H1 (cell line): Measurements from ENCODE around the gene PSMA2. TPM values are rescaled to one million over a fixed set of nuclear protein-coding genes. Genes with fewer than 3 reads are reported as not detected.

Experiments used
- BRCA1 ChIP-seq: IDR thresholded peaks from 2 replicates; pipeline ENCODE4 v1.6.1; 2012; ENCODE audit warnings: low read depth, low read length, improper control_type of control experiment
- CBX8 ChIP-seq: fragments of 300-800, 300-1000 bp; sonication (generic); IDR thresholded peaks from 2 replicates; pipeline ENCODE4 v1.7.1; 2016; ENCODE audit warnings: low read depth, low read length, borderline replicate concordance
- CHD2 ChIP-seq: IDR thresholded peaks from 2 replicates; pipeline ENCODE4 v1.6.1; 2012; ENCODE audit warnings: low read length, improper control_type of control experiment
- EGR1 ChIP-seq: IDR thresholded peaks from 2 replicates; pipeline ENCODE4 v1.6.1; 2011; ENCODE audit warnings: low read depth, low read length, borderline replicate concordance
- JUN ChIP-seq: IDR thresholded peaks from 2 replicates; pipeline ENCODE4 v1.6.1; 2011; ENCODE audit warnings: low read depth, mild to moderate bottlenecking, improper control_type of control experiment, low read length
- NANOG ChIP-seq: IDR thresholded peaks from 2 replicates; pipeline ENCODE4 v1.6.1; 2011; ENCODE audit warnings: low read length, low read depth, mild to moderate bottlenecking, inconsistent platforms; ENCODE audit not compliant: insufficient read depth, poor library complexity, severe bottlenecking
- SUZ12 ChIP-seq: fragments of 200-600 bp; sonication (generic); IDR thresholded peaks from 2 replicates; pipeline ENCODE4 v1.6.1; 2012; ENCODE audit warnings: mild to moderate bottlenecking, inconsistent platforms, low read length, moderate library complexity, mixed read lengths
- ZNF274 ChIP-seq: IDR thresholded peaks from 2 replicates; pipeline ENCODE4 v1.7.0; 2012; ENCODE audit warnings: low read length, borderline replicate concordance; ENCODE audit errors: extremely low read depth
- polyA plus RNA-seq, 7 experiments: library from polyadenylated mRNA; depleted of rRNA in 3 of 7; stranded (reverse) in 5 of 7; unstranded in 2 of 7; fragments of >200 nt in 5 of 7; fragments of 200-250 nt in 2 of 7; gene quantifications; 1 replicate in 5 of 7; 2 replicates in 1 of 7; 4 replicates in 1 of 7; pipeline versions ENCODE4 v1.2.1 to v1.2.3, GENCODE V29; 2011 to 2013; ENCODE audit warnings: missing spikeins in 2 of 7, mixed read lengths in 2 of 7
- total RNA-seq: library from RNA; stranded (reverse); fragmentation: NEBNext Ultra II Directional; extraction: Animal tissue kit (Norgen Biotek cat#: 25700); gene quantifications from 2 replicates; pipeline ENCODE4 v1.2.1, GENCODE V29; 2021
- TF ChIP-seq, protein P1 (sequence below): fragments of 300-600 bp; sonication (generic); IDR thresholded peaks from 2 replicates; pipeline ENCODE4 v1.7.1; 2012; ENCODE audit warnings: low read length, moderate library complexity, mild to moderate bottlenecking, inconsistent platforms; ENCODE audit not compliant: insufficient replicate concordance

The PSMA2 gene
- total and polyA plus RNA-seq, 2 of the 8 experiments (the other 6 are each of a cell fraction or from before 2014, with no cell fraction given), result 211 to 259 TPM

DNA sequence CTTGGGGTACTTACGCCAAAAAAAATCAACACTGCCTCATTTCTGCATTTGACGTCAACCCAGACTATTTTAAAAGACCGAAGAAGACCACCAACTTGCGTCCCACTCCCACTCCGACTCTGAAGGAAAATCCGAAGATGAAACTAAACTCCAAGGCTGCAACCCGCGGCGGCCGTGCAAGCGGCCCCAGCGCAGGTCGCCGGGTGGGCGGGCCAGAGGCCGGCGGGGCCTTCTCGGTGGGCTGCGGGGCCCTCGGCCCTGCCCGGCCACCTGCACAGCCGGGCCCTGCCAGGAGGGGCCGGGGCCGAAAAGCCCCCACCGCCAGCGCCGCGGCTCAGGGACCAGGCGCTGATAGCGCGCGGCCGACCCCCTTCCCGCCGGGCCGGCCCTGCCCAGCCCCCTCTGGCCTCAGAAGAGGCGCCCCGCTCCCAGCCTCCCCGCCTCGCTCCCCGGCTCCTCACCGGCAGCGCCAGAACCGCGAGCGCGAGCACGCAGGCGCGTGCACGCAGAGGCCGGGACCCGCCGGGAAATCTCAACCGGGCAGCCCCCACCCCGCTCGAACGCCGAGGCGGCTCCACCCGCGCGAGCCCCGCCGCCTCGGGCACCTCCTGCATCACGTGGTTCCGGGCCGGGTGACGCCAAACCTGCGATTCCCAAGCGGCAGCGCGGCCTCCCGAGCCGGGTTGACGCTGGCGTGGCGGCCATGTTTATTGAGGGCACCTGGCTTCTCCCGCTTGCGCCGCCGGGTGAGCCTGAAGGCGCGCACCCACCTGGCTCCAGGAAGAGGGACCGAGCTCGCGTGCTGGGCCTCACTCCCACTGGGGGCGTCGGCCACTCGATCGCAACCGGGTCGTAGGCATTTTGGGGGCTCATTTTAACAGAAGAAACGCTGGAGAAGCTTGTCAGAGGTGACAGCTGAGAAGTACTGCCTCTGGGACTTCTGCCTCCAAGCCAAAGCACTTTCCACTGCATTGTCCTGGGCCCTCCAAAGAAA is 20.2 kb downstream of the PSMA2 start, which contains the start of gene C7orf25 (continued):
- TF ChIP-seq BRCA1, result no peak
- TF ChIP-seq CHD2, result no peak
- TF ChIP-seq SUZ12, result no peak
- no peak for TF ChIP-seq JUN
- no peak for TF ChIP-seq EGR1
- no peak for TF ChIP-seq ZNF274
- no peak for TF ChIP-seq NANOG
- no peak for TF ChIP-seq CBX8
- TF ChIP-seq, protein P1, sequence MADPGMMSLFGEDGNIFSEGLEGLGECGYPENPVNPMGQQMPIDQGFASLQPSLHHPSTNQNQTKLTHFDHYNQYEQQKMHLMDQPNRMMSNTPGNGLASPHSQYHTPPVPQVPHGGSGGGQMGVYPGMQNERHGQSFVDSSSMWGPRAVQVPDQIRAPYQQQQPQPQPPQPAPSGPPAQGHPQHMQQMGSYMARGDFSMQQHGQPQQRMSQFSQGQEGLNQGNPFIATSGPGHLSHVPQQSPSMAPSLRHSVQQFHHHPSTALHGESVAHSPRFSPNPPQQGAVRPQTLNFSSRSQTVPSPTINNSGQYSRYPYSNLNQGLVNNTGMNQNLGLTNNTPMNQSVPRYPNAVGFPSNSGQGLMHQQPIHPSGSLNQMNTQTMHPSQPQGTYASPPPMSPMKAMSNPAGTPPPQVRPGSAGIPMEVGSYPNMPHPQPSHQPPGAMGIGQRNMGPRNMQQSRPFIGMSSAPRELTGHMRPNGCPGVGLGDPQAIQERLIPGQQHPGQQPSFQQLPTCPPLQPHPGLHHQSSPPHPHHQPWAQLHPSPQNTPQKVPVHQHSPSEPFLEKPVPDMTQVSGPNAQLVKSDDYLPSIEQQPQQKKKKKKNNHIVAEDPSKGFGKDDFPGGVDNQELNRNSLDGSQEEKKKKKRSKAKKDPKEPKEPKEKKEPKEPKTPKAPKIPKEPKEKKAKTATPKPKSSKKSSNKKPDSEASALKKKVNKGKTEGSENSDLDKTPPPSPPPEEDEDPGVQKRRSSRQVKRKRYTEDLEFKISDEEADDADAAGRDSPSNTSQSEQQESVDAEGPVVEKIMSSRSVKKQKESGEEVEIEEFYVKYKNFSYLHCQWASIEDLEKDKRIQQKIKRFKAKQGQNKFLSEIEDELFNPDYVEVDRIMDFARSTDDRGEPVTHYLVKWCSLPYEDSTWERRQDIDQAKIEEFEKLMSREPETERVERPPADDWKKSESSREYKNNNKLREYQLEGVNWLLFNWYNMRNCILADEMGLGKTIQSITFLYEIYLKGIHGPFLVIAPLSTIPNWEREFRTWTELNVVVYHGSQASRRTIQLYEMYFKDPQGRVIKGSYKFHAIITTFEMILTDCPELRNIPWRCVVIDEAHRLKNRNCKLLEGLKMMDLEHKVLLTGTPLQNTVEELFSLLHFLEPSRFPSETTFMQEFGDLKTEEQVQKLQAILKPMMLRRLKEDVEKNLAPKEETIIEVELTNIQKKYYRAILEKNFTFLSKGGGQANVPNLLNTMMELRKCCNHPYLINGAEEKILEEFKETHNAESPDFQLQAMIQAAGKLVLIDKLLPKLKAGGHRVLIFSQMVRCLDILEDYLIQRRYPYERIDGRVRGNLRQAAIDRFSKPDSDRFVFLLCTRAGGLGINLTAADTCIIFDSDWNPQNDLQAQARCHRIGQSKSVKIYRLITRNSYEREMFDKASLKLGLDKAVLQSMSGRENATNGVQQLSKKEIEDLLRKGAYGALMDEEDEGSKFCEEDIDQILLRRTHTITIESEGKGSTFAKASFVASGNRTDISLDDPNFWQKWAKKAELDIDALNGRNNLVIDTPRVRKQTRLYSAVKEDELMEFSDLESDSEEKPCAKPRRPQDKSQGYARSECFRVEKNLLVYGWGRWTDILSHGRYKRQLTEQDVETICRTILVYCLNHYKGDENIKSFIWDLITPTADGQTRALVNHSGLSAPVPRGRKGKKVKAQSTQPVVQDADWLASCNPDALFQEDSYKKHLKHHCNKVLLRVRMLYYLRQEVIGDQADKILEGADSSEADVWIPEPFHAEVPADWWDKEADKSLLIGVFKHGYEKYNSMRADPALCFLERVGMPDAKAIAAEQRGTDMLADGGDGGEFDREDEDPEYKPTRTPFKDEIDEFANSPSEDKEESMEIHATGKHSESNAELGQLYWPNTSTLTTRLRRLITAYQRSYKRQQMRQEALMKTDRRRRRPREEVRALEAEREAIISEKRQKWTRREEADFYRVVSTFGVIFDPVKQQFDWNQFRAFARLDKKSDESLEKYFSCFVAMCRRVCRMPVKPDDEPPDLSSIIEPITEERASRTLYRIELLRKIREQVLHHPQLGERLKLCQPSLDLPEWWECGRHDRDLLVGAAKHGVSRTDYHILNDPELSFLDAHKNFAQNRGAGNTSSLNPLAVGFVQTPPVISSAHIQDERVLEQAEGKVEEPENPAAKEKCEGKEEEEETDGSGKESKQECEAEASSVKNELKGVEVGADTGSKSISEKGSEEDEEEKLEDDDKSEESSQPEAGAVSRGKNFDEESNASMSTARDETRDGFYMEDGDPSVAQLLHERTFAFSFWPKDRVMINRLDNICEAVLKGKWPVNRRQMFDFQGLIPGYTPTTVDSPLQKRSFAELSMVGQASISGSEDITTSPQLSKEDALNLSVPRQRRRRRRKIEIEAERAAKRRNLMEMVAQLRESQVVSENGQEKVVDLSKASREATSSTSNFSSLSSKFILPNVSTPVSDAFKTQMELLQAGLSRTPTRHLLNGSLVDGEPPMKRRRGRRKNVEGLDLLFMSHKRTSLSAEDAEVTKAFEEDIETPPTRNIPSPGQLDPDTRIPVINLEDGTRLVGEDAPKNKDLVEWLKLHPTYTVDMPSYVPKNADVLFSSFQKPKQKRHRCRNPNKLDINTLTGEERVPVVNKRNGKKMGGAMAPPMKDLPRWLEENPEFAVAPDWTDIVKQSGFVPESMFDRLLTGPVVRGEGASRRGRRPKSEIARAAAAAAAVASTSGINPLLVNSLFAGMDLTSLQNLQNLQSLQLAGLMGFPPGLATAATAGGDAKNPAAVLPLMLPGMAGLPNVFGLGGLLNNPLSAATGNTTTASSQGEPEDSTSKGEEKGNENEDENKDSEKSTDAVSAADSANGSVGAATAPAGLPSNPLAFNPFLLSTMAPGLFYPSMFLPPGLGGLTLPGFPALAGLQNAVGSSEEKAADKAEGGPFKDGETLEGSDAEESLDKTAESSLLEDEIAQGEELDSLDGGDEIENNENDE, result no peak
